Measurements from ENCODE around the gene MTSS2.

GRCh38 chr16:70705056-70705455 is 19.2 kb upstream of the MTSS2 start:
- TF ChIP-seq EZH2 (IDR thresholded peaks at IDR 0.05; ENCODE audit: low read depth) (no peak), CTCF (conservative IDR thresholded peaks at IDR 0.05) (no peak)

Data from PC-9 (cell line).